WI38 (cell line): Measurements from ENCODE around the gene IMMP2L.

ENCODE experiments used
- H3K4me3 ChIP-seq: 2 replicates; pipeline ENCODE4 v1.5.1; 2011; ENCODE audit warnings: low read depth, mild to moderate bottlenecking, control low read depth, low read length
- CTCF ChIP-seq: IDR thresholded peaks from 2 replicates; pipeline ENCODE4 v1.5.1; 2012; ENCODE audit warnings: low read depth, mild to moderate bottlenecking, control low read depth, low read length

The IMMP2L gene

GRCh38 chr7:110975486-110975885, 586.8 kb downstream of the IMMP2L start:
- H3K4me3 ChIP-seq = no peak overlapping the region
- no peak for TF ChIP-seq CTCF

- no peak for TF ChIP-seq CTCF
- no peak overlapping the region for H3K4me3 ChIP-seq
Measured at GRCh38 chr7:110974441-110974840, 587.9 kb downstream of the IMMP2L start.

GRCh38 chr7:110973196-110973990, 588.9 kb downstream of the IMMP2L start:
- no peak for TF ChIP-seq CTCF
- no peak overlapping the region for H3K4me3 ChIP-seq

GRCh38 chr7:110964775-110965174, 597.5 kb downstream of the IMMP2L start:
- H3K4me3 ChIP-seq = no peak overlapping the region
- no peak for TF ChIP-seq CTCF

- H3K4me3 ChIP-seq = no peak overlapping the region
- no peak for TF ChIP-seq CTCF
Measured at GRCh38 chr7:110962826-110963225, 599.5 kb downstream of the IMMP2L start.

- TF ChIP-seq CTCF = no peak
- H3K4me3 ChIP-seq = no peak overlapping the region
Measured at GRCh38 chr7:110962374-110962773, 599.9 kb downstream of the IMMP2L start.

GRCh38 chr7:110960811-110961210, 601.5 kb downstream of the IMMP2L start:
- no peak overlapping the region for H3K4me3 ChIP-seq
- no peak for TF ChIP-seq CTCF
